Fibroblast of lung (primary cell): ENCODE data around the gene POLR2A.

Source experiments
- EZH2 ChIP-seq: IDR thresholded peaks from 2 replicates; pipeline ENCODE4 v1.5.1; 2012; ENCODE audit warnings: low read length, control low read depth, mild to moderate bottlenecking; ENCODE audit errors: missing control alignments
- TF ChIP-seq, protein P1 (sequence below), 2 donors: IDR thresholded peaks in 1 of 2; conservative IDR thresholded peaks in 1 of 2; 1 replicate in 1 of 2; 2 replicates in 1 of 2; pipeline ENCODE4 v1.5.1; 2011 to 2012; ENCODE audit warnings: low read length in 2 of 2, control low read depth in 1 of 2, inconsistent platforms in 1 of 2, low read depth in 1 of 2, mild to moderate bottlenecking in 1 of 2

DNA sequence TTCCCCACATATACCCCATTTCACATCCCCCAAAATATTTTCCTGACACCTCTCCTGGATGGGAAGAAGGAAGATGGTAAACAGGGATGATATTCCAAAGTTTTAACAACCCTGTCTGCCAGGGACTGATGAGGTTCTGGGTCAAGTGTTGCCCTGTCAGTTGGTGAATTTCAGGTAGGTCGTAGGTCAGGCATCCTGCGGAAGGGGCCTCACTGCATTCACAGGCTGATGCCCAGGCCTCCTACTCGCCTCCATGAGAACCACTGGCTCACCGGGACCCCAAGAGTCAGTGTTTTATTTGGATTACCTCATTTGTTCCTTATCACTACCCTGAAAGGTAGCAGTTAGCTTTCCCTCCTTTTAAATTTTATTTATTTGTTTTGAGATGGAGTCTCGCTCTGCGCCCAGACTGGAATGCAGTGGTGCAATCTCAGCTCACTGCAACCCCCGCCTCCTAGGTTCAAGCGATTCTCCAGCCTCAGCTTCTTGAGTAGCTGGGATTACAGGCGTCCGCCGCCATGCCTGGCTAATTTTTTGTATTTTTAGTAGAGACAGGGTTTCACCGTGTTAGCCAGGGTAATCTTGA, 15.3 kb upstream of the POLR2A start:
- TF ChIP-seq, protein P1, sequence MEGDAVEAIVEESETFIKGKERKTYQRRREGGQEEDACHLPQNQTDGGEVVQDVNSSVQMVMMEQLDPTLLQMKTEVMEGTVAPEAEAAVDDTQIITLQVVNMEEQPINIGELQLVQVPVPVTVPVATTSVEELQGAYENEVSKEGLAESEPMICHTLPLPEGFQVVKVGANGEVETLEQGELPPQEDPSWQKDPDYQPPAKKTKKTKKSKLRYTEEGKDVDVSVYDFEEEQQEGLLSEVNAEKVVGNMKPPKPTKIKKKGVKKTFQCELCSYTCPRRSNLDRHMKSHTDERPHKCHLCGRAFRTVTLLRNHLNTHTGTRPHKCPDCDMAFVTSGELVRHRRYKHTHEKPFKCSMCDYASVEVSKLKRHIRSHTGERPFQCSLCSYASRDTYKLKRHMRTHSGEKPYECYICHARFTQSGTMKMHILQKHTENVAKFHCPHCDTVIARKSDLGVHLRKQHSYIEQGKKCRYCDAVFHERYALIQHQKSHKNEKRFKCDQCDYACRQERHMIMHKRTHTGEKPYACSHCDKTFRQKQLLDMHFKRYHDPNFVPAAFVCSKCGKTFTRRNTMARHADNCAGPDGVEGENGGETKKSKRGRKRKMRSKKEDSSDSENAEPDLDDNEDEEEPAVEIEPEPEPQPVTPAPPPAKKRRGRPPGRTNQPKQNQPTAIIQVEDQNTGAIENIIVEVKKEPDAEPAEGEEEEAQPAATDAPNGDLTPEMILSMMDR (conservative IDR thresholded peaks at IDR 0.05 in 1 of 2, IDR thresholded peaks at IDR 0.05 in 1 of 2; ENCODE audit: low read depth in 1 of 2, low read length in 2 of 2) = no peak
- no peak for TF ChIP-seq EZH2
